Liver (tissue), 3 donors: Measurements from ENCODE around the gene MAPRE3.

Experiments
- ATF3 ChIP-seq: IDR thresholded peaks from 2 replicates; pipeline ENCODE4 v1.6.1; 2016; ENCODE audit warnings: antibody characterized with exemption
- CTCF ChIP-seq: fragments of 150-350 bp; IDR thresholded peaks from 2 replicates; pipeline ENCODE4 v1.5.1; 2017; ENCODE audit warnings: improper control_type of control experiment, low read depth, low read length; ENCODE audit not compliant: missing input control
- EGR1 ChIP-seq, 2 donors: IDR thresholded peaks; 2 replicates each; pipeline ENCODE4 v1.6.1; 2016 to 2018; ENCODE audit warnings: antibody characterized with exemption in 2 of 2, low read depth in 2 of 2
- FOXA2 ChIP-seq: IDR thresholded peaks from 2 replicates; pipeline ENCODE4 v1.6.1; 2016; ENCODE audit warnings: antibody characterized with exemption
- GABPA ChIP-seq, 2 donors: IDR thresholded peaks in 1 of 2; conservative IDR thresholded peaks in 1 of 2; 2 replicates each; pipeline ENCODE4 v1.6.1; 2016; ENCODE audit warnings: antibody characterized with exemption in 2 of 2, mild to moderate bottlenecking in 1 of 2, moderate library complexity in 1 of 2
- REST ChIP-seq: IDR thresholded peaks from 2 replicates; pipeline ENCODE4 v1.6.1; 2016; ENCODE audit warnings: antibody characterized with exemption, mild to moderate bottlenecking
- SP1 ChIP-seq: IDR thresholded peaks from 2 replicates; pipeline ENCODE4 v1.6.1; 2018; ENCODE audit warnings: antibody characterized with exemption, mild to moderate bottlenecking
- TAF1 ChIP-seq: conservative IDR thresholded peaks from 2 replicates; pipeline ENCODE4 v1.6.1; 2016; ENCODE audit warnings: antibody characterized with exemption, mild to moderate bottlenecking
- YY1 ChIP-seq: IDR thresholded peaks from 2 replicates; pipeline ENCODE4 v1.6.1; 2016; ENCODE audit warnings: antibody characterized with exemption, mild to moderate bottlenecking
- donor health status: healthy.
- donor health status: healthy.

- TF ChIP-seq SP1 (no peak), FOXA2 (no peak), ATF3 (no peak), REST (no peak), GABPA (IDR thresholded peaks at IDR 0.05 in 1 of 2, conservative IDR thresholded peaks at IDR 0.05 in 1 of 2) (no peak), YY1 (no peak), EGR1 (IDR thresholded peaks at IDR 0.05; ENCODE audit: low read depth in 2 of 2) (no peak), TAF1 (no peak), CTCF (no peak)
Observed at GRCh38 chr2:26948800-26949199, 21.6 kb upstream of the MAPRE3 start.
